ENCODE data around the gene MFAP4. TPM values are rescaled to one million over a fixed set of nuclear protein-coding genes. Genes with fewer than 3 reads are reported as not detected.

The MFAP4 gene
- total and polyA plus RNA-seq, 11 donors = 15.7 to 84.3 (median 35.7) TPM

- DNase-seq = peak in 1 of 5 donors; percentile 15
- Histone ChIP-seq H3K27ac (peak overlapping the region in 1 of 12 donors; percentile 89), H3K4me1 (peaks cover 5 to 68% (median 43%) of the 10 kb centered on the region in 12 donors), H3K27me3 (no peaks in the 10 kb centered on the region), H3K36me3 (peaks cover 0 to 65% (median 53%) of the 10 kb centered on the region in 9 donors), H3K4me3 (no peak overlapping the region), H3K9me3 (no peaks in the 10 kb centered on the region)
- intact Hi-C loops (cut with DNase I) = no loop called here
- 85 to 88% (median 86%) methylated on average over 10 to 13 of the region's 13 CpGs for WGBS, 4 donors
- ATAC-seq = no peak
- TF ChIP-seq POLR2A (IDR thresholded peaks at IDR 0.05) = no peak
- TF ChIP-seq CTCF (IDR thresholded peaks at IDR 0.05) = no peak
Measured at GRCh38 chr17:19382531-19383444, 4.2 kb downstream of the MFAP4 start.

GRCh38 chr17:19381741-19382444 lies 5.1 kb downstream of the MFAP4 start:
- Histone ChIP-seq H3K4me3 (no peak overlapping the region), H3K27ac (peak overlapping the region in 1 of 12 donors; percentile 89), H3K36me3 (peaks cover 0 to 65% (median 53%) of the 10 kb centered on the region in 9 donors), H3K9me3 (no peaks in the 10 kb centered on the region), H3K4me1 (peaks cover 5 to 63% (median 42%) of the 10 kb centered on the region in 12 donors), H3K27me3 (no peaks in the 10 kb centered on the region)
- DNase-seq (no peak), ATAC-seq (no peak)
- WGBS, 4 donors = 92 to 94% (median 93%) methylated on average over 31 of the region's 31 CpGs
- intact Hi-C loops (cut with DNase I) = no loop called here
- TF ChIP-seq CTCF (IDR thresholded peaks at IDR 0.05) (no peak), POLR2A (IDR thresholded peaks at IDR 0.05) (no peak)

- TF ChIP-seq POLR2A (IDR thresholded peaks at IDR 0.05) (no peak), CTCF (IDR thresholded peaks at IDR 0.05) (no peak)
- H3K4me3 ChIP-seq = no peak overlapping the region
- H3K9me3 ChIP-seq = no peaks in the 10 kb centered on the region
- no peak overlapping the region for H3K27ac ChIP-seq
- peaks cover 0 to 65% (median 53%) of the 10 kb centered on the region in 9 donors for H3K36me3 ChIP-seq
- ATAC-seq (no peak), DNase-seq (no peak)
- H3K27me3 ChIP-seq = no peaks in the 10 kb centered on the region
- 91 to 97% (median 95%) methylated on average over 7 of the region's 7 CpGs for WGBS, 4 donors
- H3K4me1 ChIP-seq = peaks cover 5 to 61% (median 43%) of the 10 kb centered on the region in 12 donors
- intact Hi-C loops (cut with DNase I) = no loop called here
Measured at GRCh38 chr17:19381361-19381740, 5.6 kb downstream of the MFAP4 start.

Measured in heart left ventricle (tissue), 16 donors.